Urinary bladder (tissue), 4 donors: ENCODE results near the gene LHPP. TPM values are rescaled to one million over a fixed set of nuclear protein-coding genes. Genes with fewer than 3 reads are reported as not detected.

Source experiments
- DNase-seq: peaks from one replicate; pipeline ENCODE4 v3.0.0-alpha.2; 2015; ENCODE audit errors: extremely low spot score
- H3K27ac ChIP-seq: one replicate; pipeline ENCODE4 v1.5.1; 2013; ENCODE audit warnings: low read depth, mild to moderate bottlenecking, moderate library complexity
- H3K36me3 ChIP-seq: one replicate; pipeline ENCODE4 v1.6.1; 2013; ENCODE audit warnings: mild to moderate bottlenecking, moderate library complexity; ENCODE audit not compliant: insufficient read depth
- H3K4me1 ChIP-seq: one replicate; pipeline ENCODE4 v1.6.1; 2013; ENCODE audit warnings: mild to moderate bottlenecking, moderate library complexity; ENCODE audit not compliant: insufficient read depth
- H3K4me3 ChIP-seq: one replicate; pipeline ENCODE4 v1.5.1; 2013; ENCODE audit warnings: low read depth, low read length
- WGBS: extraction: QIAGEN DNeasy Blood & Tissue Kit; methylation state at CpG from one replicate; pipeline ENCODE4 v1.1.7; 2013; 5-methylcytosine and 5-hydroxymethylcytosine counted together
- polyA plus RNA-seq: library from polyadenylated mRNA; stranded (reverse); fragments of 200-250 nt; gene quantifications from one replicate; pipeline ENCODE4 v1.2.3, GENCODE V29; 2013
- total RNA-seq: library from RNA; depleted of rRNA; stranded (reverse); fragments of >200 nt; gene quantifications from one replicate; pipeline ENCODE4 v1.2.3, GENCODE V29; 2014
- donor health status: healthy with polysubstance abuse.
- donor health status: healthy.

LHPP gene, protein sequence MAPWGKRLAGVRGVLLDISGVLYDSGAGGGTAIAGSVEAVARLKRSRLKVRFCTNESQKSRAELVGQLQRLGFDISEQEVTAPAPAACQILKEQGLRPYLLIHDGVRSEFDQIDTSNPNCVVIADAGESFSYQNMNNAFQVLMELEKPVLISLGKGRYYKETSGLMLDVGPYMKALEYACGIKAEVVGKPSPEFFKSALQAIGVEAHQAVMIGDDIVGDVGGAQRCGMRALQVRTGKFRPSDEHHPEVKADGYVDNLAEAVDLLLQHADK
- total RNA-seq (6.6 TPM), polyA plus RNA-seq (15.8 TPM)

DNA sequence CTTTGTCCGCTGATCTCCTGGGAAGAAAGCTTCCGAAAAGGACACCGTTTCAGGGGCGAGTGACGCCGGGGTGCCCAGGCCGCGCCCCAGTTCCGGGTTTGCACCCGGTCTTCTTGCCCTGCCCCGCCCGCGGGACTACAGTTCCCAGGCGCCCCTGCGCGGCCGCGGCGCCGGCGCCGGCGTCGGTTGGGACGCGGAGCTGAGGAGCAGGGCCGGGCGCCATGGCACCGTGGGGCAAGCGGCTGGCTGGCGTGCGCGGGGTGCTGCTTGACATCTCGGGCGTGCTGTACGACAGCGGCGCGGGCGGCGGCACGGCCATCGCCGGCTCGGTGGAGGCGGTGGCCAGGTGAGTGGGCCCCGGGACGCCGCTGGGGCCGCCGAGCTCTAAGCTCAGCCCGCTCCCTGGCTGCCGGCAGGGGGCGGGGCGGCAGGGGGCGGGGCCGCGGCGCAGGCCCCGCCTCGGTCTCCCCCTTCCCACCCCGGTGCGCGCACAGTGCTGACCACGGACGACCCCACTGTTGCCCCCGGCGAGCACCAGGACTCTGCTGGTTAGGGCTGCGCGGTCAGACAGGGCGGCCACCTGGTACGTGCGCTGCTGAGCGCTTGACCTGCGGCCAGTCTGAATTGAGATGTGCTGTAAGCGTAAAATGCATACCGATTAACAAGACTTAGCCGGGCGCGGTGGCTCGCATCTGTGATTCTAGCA lies at the start of gene LHPP:
TSS of gene LHPP (plus strand) at position 182 of the 706 bp plus-strand sequence. CDS start at position 222, 40 bp downstream.
- no peaks in the 10 kb centered on the region for H3K4me1 ChIP-seq
- H3K27ac ChIP-seq = peak within 1 kb of the TSS; percentile 74
- H3K4me3 ChIP-seq = peak within 1 kb of the TSS; percentile 89
- DNase-seq = peak; percentile 35
- H3K36me3 ChIP-seq = no peaks in the 10 kb centered on the region
- WGBS = under 1% methylated on average over 81 of the region's 81 CpGs

DNA sequence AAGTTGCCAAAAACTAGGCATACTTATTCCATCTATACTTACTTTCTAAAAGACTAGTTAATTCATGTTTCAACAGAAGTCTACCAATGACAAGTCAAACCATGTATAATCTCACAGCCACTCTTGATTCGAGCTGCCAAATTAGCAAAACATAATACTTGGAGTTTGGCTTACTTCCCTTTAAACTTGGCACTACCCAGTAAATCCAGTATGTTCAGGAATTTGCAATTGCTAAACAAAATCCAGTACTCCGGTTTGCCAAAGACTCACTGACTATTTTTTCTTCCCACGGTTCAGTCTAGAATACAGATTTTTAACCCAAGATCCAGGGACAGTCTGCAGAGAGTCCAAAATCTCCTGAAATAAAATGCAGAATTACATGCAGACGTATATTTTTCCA lies 47.5 kb upstream of the LHPP start:
- Histone ChIP-seq H3K4me1 (no peaks in the 10 kb centered on the region), H3K27ac (no peak overlapping the region), H3K36me3 (no peaks in the 10 kb centered on the region), H3K4me3 (no peak overlapping the region)
- WGBS = 22% methylated on average over 4 of the region's 4 CpGs
- DNase-seq = no peak

DNA sequence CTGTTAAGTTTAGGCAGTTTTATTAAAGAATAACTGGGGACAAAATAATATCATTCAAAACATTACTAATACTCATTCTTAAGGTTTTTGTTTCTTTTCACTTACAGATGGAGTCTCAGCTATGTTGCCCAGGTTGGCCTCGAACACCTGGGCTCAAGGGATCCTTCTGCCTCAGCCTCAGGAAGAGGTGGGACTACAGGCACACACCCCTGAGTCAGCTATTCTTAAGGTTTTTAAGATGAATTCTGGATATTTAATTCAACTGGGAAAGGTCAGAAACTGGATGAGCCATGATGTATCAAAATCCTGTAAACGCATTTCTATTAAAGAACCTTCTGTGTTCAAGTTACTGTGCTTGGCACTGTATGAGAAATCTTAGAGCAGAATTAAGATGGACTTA lies 46.4 kb upstream of the LHPP start:
- DNase-seq = no peak
- H3K27ac ChIP-seq = no peak overlapping the region
- no peak overlapping the region for H3K4me3 ChIP-seq
- 68% methylated on average over 2 of the region's 2 CpGs for WGBS
- no peaks in the 10 kb centered on the region for H3K36me3 ChIP-seq
- H3K4me1 ChIP-seq = no peaks in the 10 kb centered on the region

DNA sequence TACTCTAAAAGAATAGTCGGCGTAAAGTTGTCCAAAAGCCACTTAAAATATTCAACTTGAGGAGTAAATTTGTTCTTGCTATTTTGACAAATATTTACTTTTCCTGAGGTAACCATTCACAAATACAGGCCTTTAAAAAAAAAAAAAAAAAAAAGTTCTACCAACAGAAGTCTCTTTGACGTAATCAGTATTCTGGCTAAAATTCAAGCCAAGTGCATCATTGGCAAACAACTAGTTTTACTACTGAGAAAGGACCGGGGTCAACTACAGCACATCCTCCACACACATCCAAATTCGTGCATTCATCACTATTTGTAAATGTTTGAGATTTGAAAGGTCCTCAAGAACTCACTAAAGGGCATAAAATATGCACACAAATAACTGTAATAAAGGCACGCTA lies 44.9 kb upstream of the LHPP start:
- Histone ChIP-seq H3K4me3 (no peak overlapping the region), H3K4me1 (no peaks in the 10 kb centered on the region)
- 59% methylated on average over 6 of the region's 6 CpGs for WGBS

DNA sequence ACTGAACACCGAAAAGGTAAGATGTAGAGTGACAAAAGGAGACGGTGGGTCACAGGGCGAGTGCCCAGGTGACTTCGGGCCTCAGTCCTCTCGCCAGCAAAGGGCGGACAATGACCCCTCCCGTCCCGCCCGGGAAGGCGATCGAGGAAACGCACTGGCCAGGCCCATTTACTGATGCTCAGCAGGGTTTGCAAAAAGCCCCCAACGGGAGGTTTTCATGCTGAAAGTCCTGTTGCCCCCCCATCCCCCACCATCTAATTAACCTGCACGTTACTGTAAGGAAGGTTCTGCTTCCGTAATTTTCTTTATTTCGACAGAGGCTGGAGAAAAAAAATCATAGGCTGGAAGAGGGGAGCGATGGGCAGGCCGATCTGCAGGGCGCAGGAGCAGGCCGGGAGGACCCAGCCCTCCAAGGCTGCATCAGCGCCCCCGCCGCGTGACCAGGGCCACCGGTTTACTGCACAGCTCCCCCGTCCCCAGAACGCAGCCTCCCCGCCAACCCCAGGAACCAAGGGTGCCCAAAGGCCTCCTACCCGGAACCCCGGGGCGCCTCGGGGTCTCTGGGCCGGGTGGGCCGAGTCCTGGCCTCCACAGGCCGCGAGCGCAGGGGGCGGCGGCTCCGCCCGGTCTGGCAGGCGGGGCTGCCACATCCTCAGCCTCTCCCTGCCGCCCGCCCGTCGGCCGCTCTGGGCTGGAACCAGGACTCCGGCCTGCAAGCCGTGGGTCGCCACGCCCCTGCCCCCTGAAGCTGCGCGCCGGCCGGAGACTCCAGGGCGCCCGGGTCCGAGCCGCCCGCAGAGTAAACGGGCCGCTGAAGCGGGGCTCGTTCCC lies 43.5 kb upstream of the LHPP start:
- 2% methylated on average over 64 of the region's 64 CpGs for WGBS
- peak overlapping the region; percentile 95 for H3K4me3 ChIP-seq
- H3K4me1 ChIP-seq = no peaks in the 10 kb centered on the region
- DNase-seq = no peak
- no peaks in the 10 kb centered on the region for H3K36me3 ChIP-seq
- H3K27ac ChIP-seq = peak overlapping the region; percentile 92

More for the DNA sequence above, 44.9 kb upstream of the LHPP start:
- DNase-seq = no peak
- Histone ChIP-seq H3K27ac (no peak overlapping the region), H3K36me3 (no peaks in the 10 kb centered on the region)

DNA sequence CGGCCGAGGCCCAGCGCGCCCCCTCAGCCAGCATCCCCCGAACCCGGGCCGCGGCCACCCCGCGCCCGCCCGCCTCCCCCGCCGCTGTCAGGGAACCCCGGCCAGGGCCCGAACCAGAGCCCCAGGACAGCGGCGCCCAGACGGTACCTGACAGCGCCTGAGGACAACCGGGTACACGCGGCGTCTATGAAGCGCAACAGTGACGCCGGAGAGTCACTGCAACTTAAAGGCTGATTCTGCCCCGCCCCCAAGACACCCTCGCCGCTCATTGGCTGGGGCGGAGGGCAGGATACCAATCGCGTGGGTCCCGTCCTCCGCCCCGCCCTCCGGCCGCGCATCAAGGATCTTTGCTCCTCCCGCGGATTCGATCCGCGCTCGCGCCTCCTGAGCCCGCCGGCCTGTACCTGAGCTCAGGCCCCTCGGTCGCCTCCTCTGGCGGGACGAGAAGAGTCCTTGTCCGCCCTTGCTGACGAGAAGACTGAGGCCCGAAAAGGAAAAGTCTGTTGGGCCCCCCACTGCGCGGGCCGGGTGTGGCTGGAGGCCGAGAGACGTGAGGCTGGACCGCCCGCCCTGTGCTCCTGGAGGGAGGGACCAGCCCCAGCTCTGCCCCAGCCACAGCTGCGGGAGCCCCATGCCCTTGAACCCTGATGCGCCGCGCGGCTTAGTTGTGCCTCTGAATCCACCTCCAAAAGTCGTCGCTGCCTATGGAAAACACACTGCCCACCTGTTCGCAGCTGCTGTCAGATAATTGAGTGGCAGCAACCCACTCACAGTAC lies 42.7 kb upstream of the LHPP start, which contains the start of gene OAT:
TSS of gene OAT (minus strand) at position 198 of the 776 bp plus-strand sequence. CDS start 6,752 bp downstream, outside the sequence.
- Histone ChIP-seq H3K27ac (peak within 1 kb of the TSS; percentile 92), H3K4me1 (no peaks in the 10 kb centered on the region), H3K4me3 (peak within 1 kb of the TSS; percentile 95), H3K36me3 (no peaks in the 10 kb centered on the region)
- WGBS = 3% methylated on average over 70 of the region's 70 CpGs
- DNase-seq = peak; percentile 93

DNA sequence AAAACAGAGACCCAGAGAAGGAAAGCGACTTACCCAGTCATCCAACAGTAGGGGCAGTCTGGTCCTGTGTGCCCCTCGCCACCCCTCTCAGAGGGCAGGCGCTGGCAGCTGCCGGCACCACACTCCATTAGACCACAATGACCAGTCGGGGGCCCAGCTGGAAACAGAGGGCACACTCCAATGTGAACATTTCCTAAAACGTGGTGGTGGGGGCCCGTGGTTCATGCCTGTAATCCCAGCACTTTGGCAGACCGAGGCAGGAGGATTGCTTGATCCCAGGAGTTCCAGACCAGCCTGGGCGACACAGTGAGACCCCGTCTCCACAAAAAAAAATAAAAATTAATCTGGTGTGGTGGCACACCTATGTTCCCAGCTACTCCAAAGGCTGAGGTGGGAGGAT lies 42.0 kb upstream of the LHPP start:
- DNase-seq = no peak

DNA sequence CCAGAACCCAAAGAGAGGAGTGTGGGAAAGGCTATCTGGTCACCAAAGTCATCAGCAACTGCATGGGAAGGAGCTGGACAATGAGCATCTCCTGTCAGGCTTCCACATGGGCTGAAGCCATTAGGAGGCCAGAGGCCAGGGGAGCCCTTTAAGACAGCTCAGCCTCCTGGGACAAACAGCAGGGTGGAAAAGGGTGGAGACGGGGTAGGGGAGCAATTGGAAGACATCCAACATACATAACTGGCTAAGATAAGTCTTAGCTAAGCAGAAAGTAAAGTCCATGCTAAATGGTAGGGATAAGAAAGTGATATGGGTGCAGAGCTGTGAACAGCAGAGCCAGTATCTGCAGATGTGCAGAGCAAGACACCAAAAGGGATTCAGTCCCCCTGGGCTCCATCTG lies 41.4 kb upstream of the LHPP start:
- Histone ChIP-seq H3K4me1 (no peaks in the 10 kb centered on the region), H3K36me3 (no peaks in the 10 kb centered on the region), H3K27ac (no peak overlapping the region), H3K4me3 (no peak overlapping the region)
- DNase-seq = no peak
- 17% methylated on average over 1 of the region's 1 CpG for WGBS

More for the DNA sequence above, 42.0 kb upstream of the LHPP start:
- Histone ChIP-seq H3K36me3 (no peaks in the 10 kb centered on the region), H3K27ac (no peak overlapping the region), H3K4me1 (no peaks in the 10 kb centered on the region), H3K4me3 (no peak overlapping the region)
- 92% methylated on average over 10 of the region's 10 CpGs for WGBS

DNA sequence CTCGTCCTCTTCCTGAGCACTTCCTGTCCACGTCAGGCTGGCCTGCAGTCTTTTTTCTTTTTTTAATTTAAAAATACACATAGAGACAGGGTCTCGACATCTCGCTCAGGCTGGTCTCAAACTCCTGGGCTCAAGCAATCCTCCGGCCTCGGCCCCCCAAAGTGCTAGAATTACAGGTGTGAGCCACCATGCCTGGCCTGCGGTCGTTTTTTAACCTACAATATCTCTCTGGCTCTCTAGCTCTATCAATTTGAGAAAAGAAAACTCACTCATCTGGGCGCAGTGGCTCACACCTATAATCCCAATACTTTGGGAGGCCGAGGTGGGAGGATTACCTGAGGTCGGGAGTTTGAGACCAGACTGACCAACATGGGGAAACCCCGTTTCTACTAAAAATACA lies 38.9 kb upstream of the LHPP start:
- WGBS = 81% methylated on average over 12 of the region's 12 CpGs
- H3K36me3 ChIP-seq = no peaks in the 10 kb centered on the region
- DNase-seq = no peak
- H3K4me3 ChIP-seq = no peak overlapping the region
- H3K4me1 ChIP-seq = no peaks in the 10 kb centered on the region
- no peak overlapping the region for H3K27ac ChIP-seq

DNA sequence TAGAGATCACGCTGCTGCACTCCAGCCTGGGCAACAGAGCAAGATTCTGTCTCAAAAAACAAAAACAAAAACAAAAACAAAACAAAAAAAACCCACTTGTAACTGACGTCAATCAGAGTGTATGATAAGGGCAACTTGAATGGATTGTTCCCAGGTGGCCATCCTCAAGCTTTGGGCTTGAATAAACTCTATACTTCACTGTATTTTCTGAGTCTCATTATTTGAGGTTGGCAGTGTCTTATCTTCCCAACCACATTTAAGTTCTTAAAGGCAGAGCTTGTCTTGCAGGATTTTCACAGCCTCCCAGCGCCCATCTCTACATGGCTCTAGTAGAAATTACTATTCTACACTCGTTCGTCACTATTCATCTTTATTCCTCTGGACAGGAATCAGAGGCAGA lies 37.8 kb upstream of the LHPP start:
- no peak overlapping the region for H3K4me3 ChIP-seq
- H3K27ac ChIP-seq = no peak overlapping the region
- no peaks in the 10 kb centered on the region for H3K4me1 ChIP-seq
- no peaks in the 10 kb centered on the region for H3K36me3 ChIP-seq
- 78% methylated on average over 5 of the region's 5 CpGs for WGBS
- DNase-seq = no peak

DNA sequence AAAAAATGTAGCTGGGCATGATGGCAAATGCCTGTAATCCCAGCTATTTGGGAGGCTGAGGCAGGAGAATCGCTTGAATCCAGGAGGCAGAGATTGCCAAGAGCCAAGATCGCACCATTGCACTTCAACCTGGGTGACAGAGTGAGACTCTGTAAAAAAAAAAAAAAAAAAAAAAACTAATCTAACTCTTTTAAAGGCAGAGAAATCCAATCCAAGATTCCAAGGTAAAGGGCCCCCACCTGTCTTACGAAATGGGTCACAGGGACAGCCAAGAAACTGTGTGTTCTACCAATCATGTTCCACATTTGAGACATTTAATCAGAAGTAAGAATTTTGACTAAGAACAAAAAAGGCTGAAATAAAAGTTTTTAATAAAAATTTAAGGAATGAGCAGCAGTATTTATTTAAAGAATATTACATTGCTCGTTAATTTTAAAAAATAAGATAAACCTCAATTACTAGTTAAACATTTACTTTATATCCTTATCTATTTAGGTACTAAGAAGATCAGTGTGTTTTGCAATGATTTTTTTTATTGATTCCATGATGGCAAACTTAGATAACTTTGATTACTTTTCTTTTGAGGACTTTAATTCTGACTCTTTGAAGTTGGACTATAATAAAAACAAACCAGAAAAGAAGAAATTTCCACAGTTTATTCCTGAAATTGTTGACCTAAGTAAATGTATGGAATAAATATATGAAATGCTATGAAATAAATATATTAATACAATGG lies 36.2 kb upstream of the LHPP start:
- no peaks in the 10 kb centered on the region for H3K36me3 ChIP-seq
- H3K27ac ChIP-seq = no peak overlapping the region
- WGBS = 80% methylated on average over 4 of the region's 4 CpGs
- H3K4me1 ChIP-seq = no peaks in the 10 kb centered on the region
- DNase-seq = no peak
- no peak overlapping the region for H3K4me3 ChIP-seq

DNA sequence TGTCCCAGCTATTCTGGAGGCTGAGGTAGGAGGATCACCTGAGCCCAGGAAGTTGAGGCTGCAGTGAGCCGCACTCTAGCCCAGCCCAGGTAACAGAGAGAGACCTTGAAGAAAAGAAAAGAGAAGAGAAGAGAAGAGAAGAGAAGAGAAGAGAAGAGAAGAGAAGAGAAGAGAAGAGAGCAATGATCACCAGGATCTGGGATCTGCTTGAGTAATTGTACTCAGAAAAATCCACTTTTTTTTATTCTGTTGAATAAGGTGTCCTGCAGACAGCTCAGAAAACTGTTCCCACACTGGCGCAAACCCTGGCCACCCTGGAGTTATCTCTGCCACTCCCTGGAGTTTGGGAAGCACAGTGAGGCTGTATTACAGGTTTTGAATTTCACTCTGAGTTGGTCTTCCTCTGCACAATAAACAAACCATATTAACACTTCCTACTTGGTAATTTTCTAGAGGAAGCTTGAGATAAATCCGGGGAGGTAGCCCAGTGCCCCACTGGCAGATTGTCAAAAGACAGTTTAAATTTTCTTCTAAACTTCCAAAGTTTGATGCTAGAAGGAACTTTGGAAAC lies 33.3 kb upstream of the LHPP start:
- no peaks in the 10 kb centered on the region for H3K4me1 ChIP-seq
- H3K4me3 ChIP-seq = no peak overlapping the region
- no peak for DNase-seq
- no peaks in the 10 kb centered on the region for H3K36me3 ChIP-seq
- WGBS = 50% methylated on average over 3 of the region's 3 CpGs
- no peak overlapping the region for H3K27ac ChIP-seq
